HTERT RPE-1 (cell line): ENCODE results near the gene SLCO2A1.

Source experiments
- in situ Hi-C: fragments of 300-500 bp; cut with MboI; formaldehyde crosslinking; loops from 4 replicates; pipeline ENCODE4 v1.14.3; 2020; ENCODE audit warnings: low sequenced_read_pairs

The SLCO2A1 gene

DNA sequence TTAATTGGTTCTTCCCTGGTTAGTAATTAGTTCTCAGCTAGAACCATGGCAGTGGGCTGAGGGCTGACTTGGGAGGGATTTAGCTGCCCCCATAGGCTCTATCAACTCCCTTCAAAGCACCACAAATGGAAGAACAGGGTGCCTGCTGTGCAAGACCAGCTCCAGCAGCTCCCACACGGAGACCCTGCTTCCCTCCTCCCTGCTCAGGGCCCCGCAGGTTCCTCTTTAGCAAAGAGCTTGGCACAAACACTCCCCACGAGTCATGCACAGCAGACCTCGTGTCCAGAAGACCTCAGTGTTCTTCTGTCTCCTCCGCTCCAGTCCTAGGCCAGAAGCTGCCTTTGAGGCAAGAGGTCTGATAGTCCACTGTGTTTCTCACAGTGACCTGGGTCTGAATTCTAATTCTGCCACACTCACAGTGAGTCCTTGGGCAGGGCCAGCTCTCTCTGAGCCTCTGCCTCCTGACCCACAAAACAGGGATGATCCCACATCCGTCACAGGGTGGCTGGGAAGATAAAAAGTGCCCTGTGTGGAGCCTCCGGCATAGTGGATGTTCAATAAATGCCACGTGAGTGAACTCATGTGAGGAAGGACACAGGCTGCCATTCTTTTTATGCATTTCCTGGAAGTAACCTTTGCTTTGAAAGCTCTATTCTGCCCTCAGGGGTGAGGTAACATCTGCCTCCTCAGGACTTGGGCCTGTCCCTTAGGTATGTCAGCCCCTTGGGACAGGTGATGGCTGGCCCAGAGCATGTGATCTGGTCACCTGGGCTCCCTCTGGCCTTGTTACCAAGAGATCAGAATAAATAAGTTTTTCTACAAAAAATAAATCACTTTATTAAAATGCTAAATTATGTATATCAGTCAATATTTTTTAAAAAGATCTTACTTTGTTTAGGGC is 141.7 kb downstream of the SLCO2A1 start:
- in situ Hi-C loops, result no loop called here

DNA sequence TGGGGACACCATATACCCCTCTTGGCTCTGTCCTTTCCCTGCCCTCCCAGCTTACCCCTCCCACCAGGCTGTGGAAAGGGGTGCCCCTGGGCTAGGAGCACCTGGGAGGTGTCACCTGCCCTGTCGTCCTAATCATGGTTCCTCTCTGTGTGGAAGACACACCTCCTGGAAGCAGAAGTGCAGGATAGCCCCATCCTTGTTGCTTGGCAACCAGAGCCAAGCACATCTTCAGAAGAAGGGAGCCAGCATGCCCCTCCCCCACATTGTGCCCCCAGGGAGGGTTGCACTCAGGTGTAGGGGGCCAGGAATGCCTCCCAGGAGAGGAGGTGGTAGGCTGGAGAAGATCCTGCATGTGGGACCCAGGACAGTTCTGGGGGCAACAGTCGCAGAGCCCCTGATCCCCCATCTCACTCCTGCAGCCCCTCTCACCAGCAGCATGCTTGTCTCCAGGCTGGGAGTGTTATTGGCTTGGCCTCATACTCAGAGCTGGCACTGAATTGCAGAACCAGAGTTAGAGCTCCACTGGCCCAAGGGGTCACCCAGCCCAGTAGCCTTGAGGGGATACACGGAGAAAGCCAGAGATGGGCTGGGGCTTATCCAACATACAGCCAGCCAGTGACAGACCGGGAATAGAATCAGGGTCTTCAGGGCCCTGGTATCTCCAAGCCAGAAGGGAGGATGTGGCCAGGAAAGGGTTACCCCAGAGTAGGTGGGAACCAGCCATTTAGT is 142.5 kb downstream of the SLCO2A1 start:
- in situ Hi-C loops, result no loop called here

DNA sequence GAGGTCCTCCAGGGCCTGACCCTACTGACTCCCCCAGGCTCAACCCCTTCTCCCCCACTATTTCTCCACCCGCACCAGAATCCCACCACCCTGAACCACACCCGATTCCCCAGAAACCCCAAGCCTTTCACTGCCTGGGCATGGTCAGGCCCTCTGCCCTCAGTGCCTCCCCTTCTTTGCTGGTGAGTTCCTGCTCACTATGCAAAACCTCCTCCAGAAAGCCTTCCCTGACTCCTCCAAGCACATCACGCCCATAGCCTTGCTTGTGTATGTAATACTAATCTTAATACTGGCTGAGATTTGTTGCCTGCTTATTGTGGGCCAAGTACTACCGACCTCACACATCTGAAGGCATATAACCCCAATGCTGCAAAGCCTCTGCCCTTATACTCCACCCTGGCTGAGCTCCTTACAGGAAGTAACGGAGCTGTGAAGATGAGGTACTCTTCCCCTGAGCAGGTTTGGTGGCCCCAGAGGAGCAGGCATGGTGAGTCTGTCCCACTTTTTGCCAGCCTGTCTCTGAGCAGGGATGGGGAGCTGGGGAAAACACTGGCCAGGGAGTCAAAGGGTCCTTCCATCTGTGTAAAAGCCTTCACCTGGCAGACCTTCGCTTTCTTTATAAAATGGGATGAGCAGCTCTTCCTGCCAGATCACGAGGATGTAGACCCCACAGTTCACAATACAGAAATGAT is 143.5 kb downstream of the SLCO2A1 start:
- in situ Hi-C loops, result no loop called here

DNA sequence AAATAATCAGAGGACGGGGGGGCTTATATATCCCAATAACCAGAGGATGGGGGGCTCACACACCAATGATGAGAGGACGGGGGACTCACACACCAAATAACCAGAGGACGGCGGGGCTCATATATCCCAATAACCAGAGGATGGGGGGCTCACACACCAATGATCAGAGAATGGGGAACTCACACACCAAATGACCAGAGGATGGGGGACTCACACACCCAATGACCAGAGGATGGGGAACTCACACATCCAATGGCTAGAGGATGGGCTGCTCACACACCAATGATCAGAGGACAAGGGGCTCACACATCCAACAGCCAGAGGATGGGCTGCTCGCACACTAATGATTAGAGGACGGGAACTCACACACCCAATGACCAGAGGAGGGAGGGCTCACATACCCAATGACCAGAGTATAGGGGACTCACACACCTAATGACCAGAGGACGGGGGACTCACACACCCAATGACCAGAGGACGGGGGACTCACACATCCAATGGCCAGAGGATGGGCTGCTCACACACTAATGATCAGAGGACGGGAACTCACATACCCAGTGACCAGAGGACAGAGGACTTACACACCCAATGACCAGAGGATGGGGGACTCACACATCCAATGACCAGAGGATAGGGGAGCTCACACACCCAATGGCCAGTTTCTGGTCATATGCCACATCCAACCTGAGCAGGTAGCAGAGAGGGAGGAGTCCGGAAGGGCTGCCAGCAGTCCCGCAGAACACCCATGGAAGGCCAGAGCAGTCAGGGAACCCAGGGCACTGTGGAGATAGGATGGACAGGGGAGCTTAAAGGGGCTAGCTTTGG is 144.6 kb downstream of the SLCO2A1 start:
- in situ Hi-C loops, result no loop called here

DNA sequence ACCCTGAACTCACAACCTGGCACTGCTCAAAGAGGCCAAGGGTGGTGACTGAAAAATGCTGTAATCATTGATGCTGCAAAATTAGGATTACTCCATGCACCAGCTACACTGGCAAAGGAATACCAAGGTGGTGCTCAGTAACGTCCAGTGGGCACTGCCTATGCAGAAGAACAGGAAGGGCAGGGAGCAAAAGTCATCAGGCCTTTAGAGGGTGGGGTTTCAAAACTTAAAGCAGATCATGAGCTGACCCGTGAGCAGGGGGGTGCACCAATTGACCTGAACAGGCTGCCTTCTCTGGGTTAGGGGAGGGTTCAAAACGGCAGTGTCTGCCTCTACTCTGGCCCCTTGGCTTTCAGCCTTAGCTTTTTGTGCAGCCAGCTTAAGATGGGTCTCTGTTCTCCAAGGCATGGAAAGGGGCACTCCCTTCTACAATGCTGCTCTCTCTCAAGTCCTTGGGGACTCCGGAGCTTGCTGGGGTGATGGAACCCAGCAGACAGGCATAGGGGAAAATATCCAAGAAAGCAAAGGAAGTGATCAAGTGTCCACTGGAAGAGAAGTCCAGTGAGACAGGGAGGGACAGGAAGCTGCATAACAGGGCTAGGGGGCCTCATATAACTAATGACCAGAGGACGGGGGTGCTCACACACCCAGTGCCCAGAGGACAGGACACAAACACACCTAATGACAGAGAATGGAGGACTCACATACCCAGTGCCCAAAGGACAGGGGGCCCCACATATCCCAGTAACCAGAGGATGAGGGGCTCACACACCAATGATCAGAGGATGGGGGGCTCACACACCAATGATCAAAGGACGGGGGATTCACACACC is 145.5 kb downstream of the SLCO2A1 start:
- in situ Hi-C loops, result no loop called here

DNA sequence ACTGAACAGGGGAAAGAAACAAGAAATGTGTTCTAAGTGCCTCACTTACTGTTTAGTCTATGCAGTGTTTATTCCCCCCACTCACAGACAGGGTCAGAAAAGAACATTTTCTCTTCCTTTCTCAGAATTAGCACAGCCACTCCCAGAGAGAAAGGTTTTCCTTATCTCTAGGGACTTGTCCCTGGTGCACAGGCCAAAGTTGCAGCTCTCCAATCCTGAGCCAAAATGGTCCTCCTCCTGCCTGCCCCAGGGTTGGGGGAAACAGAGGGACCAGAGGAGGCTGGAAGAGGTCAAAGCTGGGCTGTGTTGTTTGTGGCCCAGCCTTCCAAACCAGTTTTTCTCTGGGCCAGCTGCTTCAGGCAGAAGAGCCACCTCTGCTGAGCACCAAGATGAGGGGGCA is 146.1 kb downstream of the SLCO2A1 start:
- in situ Hi-C loops, result no loop called here

DNA sequence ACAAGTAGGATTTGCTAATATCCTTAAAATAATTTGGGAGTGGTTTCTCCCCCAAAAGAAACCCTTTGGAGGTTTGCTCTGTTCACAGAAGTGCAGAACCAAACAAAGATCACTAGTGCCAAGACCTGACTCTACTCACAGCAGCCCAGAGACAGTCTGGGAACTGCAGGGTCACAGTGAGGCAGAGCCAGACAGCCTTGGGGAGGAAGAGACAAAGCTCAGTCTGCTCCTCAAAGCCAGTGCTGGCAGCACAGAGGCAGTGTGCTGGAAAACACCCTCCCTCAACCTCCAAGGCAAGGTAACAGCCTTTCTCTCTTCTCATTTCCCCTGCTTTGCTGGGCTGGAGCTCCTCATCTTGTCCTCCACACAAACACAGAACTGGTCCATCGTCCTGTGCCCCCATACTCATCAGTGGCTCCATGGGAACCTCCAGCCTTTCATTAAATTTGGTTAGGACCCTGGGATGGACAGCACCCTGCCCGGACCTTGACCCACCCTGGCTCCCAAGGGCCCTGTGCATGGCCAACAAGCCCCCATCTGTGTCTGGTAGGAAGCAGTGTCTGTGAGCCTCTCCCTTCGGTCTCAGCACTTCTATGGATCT is 146.6 kb downstream of the SLCO2A1 start:
- in situ Hi-C loops, result no loop called here

DNA sequence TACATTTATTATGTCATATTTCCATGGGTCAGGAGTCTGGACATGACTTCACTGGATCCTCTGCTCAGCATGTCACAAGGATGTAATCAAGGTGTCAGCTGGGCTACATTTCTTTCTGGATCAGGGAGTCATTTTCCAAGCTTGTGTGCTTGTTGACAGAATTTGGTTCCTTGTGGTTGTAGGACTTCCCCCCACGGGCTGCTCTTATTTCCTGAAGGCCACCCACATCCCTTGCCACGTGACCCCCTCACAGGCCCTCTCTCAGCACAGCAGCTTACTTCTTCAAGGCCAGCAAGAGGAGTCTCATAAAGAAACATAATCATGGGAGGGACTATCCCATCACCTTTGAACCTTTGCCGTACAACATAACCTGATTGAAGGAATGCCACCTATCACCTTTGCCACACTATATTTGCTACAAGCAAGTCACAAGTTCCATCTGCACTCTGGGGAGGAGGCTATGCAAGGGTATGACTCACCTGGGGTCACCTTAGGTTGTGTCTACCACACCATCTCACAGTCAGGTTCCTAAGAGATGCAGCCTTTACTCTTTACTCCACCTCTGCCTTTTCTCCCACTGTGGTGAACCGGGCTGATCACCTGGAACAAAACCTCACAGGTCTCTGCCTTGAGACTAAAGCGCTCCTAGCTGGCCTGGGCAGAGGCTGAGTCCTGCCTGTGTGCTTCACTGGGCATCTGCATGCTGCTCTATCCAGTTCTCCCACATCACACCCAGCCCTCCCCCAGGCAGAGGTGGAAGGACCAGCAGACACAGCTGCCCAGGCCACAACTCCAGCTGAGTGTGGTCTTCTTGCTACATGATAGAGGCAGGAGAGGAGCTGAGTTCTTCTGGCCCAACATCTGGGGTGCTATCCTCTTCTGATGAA is 147.5 kb downstream of the SLCO2A1 start:
- in situ Hi-C loops, result no loop called here

DNA sequence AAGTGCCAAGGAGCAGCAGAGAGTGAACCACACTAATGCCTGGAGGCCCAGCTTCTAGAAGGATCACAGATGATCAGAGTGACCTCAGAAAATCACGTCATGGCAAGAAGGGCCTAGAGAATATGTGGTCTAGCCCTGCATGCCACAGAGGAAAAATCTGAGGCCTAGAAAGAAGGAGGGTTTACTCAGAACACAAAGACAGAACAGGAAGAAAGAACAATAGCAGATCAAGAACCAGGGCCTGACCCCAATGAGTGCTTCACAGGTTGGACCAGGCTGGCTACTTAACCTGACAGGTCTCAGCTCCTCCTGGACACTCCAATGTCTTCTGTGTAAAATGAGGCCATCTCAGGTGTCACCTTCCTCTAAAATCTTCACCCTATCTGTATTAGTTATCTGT is 148.2 kb downstream of the SLCO2A1 start:
- in situ Hi-C loops, result no loop called here

DNA sequence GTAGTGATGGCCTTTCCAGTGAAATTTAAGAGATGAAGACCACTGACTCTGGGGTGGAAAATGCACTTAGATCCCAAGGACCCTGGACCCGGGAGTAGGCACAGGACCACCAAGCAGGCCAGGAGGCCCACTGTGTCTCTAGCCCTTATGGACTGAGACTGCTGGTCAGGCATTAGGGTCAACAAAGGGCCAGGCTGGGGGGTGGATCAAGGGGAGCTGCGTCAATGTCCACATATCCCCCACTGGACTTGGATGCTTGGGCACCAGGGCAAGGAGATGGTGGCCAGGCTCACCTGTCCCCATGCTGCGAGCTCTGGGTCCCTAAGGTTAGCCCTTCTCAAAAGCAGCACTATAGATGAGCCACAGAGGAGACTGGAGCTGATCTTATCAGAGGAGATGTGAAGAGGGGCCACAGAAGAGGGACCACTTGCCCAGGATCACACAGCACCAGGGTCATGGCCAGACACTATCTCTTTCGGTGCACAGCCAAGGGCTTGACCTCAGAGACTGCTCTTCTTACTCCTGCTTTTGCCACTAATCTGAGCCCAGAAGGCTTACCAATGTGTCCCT is 148.8 kb downstream of the SLCO2A1 start:
- in situ Hi-C loops, result no loop called here

DNA sequence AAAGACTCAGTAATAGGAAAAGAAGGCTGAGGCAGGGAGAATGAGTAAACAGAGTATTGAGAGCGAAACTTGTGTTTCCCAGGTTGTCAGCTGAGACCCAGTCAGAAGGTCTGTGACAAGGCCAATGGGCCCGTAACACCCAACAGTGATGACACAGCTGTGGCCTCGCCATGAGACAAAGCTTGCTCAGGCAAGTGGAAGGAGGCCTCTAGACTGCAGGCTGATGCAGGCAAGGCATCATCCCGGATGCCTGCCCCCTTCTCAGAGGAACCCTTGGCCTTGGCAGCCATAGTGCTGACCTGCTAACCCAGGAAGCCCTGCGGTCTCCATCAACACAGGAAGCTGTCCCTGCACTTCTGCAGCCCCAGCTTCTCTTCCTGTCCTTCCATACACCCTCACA is 149.4 kb downstream of the SLCO2A1 start:
- in situ Hi-C loops, result no loop called here

DNA sequence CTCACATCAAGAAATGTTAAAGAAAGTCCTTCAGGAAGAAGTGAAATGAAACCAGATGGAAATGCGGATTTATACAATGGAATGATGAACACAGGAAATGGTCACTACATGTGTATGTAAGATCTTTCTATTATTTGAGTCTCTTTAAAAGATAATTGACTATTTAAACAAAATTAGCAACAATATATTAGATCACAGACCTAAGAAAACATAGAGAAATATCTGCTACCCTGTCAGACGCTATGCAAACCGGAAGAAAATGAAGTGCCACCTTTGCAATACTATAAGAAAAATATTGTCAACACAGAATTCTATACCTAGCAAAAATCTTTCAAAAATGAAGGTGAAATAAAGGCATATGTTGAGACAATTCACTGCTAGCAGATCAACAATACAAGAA is 151.2 kb downstream of the SLCO2A1 start:
- in situ Hi-C loops, result no loop called here
